ENCODE measurements around the gene GPRASP1.
A peak's percentile ranks its signal among the peaks of the same experiment; 100 is the strongest.
"Not testable (repeated sequence)": the region's sequence is repeated elsewhere in the genome, so short reads cannot be mapped to it uniquely, and the experiment has no call there.

The GPRASP1 gene

DNA sequence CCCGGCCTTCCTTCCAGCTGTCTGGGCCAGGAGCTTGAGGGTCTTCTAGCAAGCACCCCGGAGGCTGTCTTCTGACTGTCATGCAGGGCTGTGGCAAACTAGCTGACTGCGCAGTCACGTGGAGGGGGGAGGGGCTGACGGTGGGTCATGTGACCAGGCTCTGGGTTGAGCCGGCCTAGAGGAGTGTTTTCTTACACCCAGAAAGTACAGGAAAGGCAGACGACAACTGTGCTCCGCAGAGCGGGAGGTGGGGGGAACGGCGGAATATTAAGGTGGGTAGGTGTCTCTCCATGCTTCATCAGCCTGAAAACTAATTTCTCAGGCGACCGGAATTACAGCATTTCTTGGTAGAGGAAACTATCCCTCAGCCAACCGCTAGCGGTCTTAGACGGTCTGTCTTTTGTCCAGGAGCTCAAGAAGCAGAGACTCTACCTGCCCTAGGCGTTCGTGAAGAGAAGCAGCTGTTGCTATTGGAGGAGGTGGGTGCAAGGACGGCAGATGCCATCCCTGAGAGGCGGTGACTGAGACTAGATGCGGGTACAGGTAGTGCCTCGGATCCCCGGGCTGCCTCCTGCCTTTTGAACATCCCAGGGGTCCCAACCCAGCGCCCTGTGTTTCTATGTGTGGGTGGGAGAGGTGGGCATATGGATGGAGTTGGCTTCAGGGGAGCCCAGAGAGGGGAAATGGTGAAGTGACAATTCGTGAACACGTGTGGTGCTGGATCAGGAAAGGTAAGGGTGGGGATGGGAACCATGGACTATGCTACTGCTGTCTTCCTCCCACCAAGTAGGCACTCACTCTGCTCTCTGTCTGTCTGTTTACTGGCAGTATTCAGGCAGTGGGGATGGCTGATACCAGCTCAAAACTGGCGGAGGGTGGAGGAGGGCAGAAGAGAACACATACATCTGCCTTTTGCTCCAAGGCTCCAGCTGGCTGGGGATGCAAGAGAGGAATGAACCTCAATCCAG lies 8.8 kb downstream of the GPRASP1 start:
- TF ChIP-seq, protein P1, sequence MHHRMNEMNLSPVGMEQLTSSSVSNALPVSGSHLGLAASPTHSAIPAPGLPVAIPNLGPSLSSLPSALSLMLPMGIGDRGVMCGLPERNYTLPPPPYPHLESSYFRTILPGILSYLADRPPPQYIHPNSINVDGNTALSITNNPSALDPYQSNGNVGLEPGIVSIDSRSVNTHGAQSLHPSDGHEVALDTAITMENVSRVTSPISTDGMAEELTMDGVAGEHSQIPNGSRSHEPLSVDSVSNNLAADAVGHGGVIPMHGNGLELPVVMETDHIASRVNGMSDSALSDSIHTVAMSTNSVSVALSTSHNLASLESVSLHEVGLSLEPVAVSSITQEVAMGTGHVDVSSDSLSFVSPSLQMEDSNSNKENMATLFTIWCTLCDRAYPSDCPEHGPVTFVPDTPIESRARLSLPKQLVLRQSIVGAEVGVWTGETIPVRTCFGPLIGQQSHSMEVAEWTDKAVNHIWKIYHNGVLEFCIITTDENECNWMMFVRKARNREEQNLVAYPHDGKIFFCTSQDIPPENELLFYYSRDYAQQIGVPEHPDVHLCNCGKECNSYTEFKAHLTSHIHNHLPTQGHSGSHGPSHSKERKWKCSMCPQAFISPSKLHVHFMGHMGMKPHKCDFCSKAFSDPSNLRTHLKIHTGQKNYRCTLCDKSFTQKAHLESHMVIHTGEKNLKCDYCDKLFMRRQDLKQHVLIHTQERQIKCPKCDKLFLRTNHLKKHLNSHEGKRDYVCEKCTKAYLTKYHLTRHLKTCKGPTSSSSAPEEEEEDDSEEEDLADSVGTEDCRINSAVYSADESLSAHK (tag by site-specific recombination; IDR thresholded peaks at IDR 0.05): no peak
- TF ChIP-seq ZNF174 (tag by site-specific recombination; IDR thresholded peaks at IDR 0.05): no peak
- peak; percentile 26; the same call in 1 of the 2 replicates for TF ChIP-seq SP3 (tag by site-specific recombination; IDR thresholded peaks at IDR 0.05)
- peak; percentile 18; the same call in 1 of the 2 replicates for TF ChIP-seq ZBTB20 (tag by site-specific recombination; IDR thresholded peaks at IDR 0.05)
- peak; percentile 37; the same call in 1 of the 2 replicates for TF ChIP-seq TRIM28 (IDR thresholded peaks at IDR 0.05; ENCODE audit: borderline replicate concordance, low read length)
- TF ChIP-seq ZNF133 (tag by site-specific recombination; IDR thresholded peaks at IDR 0.05): no peak
- POLR2A ChIA-PET: interaction anchor here (0.5 to 0.7 kb wide), 2 partner anchors 61 to 442 kb away, joined by 3 read pairs; partner anchors contain the start of gene ARMCX5
- Histone ChIP-seq H3K9me3 (ENCODE audit: control insufficient read depth, insufficient read depth, low read depth, low read length) (no peaks in the 10 kb centered on the region; the same call in 1 of the 2 replicates), H3K4me1 (ENCODE audit: control insufficient read depth, insufficient read depth, low read length) (no peaks in the 10 kb centered on the region), H3K4me3 (ENCODE audit: low read depth, low read length) (peak overlapping the region; percentile 42), H3K27ac (ENCODE audit: extremely low read depth, low read depth, low read length) (no peak overlapping the region), H3K36me3 (ENCODE audit: control insufficient read depth in 2 of 2, insufficient read depth in 1 of 2, low read length in 2 of 2) (no peaks in the 10 kb centered on the region)
- CTCF ChIA-PET: interaction anchor here (1.4 kb wide), 1 partner anchor 10 kb away, joined by 3 read pairs; no protein-coding TSS in a partner anchor

DNA sequence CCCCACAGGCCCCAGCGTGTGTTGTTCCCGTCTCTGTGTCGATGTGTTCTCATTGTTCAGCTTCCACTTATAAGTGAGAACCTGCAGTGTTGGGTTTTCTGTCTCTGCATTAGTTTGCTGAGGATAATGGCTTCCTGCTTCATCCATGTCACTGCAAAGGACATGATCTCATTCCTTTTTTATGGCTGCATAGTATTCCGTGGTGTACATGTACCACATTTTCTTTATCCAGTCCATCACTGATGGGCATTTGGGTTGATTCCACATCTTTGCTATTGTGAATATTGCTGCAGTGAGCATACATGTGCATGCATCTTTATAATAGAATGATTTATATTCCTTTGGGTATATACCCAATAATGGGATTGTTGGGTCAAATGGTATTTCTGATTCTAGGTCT lies 12.5 kb downstream of the GPRASP1 start:
- H3K36me3 ChIP-seq (ENCODE audit: control insufficient read depth in 2 of 2, insufficient read depth in 1 of 2, low read length in 2 of 2); H3K4me1 ChIP-seq (ENCODE audit: control insufficient read depth, insufficient read depth, low read length); H3K9me3 ChIP-seq (ENCODE audit: control insufficient read depth, insufficient read depth, low read depth, low read length); H3K27ac ChIP-seq (ENCODE audit: extremely low read depth, low read depth, low read length); POLR2A ChIA-PET; H3K4me3 ChIP-seq (ENCODE audit: low read depth, low read length); CTCF ChIA-PET: not testable (repeated sequence)
- TF ChIP-seq ZNF146 (tag by site-specific recombination; IDR thresholded peaks at IDR 0.05): peak; percentile 77

DNA sequence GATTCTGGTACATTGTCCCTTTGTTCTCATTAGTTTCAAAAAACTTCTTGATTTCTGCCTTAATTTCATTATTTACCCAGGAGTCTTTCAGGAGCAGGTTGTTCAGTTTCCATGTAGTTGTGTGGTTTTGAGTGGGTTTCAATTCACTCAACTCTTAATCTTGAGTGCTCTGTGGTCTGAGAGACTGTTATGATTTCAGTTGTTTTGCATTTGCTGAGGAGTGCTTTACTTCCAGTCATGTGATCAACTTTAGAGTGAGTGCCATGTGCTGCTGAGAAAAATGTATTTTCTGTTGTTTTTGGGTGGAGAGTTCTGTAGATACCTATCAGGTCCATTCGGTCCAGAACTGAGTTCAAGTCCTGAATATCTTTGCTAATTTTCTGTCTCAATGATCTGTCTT lies 15.8 kb downstream of the GPRASP1 start:
- H3K36me3 ChIP-seq (ENCODE audit: control insufficient read depth in 2 of 2, insufficient read depth in 1 of 2, low read length in 2 of 2); POLR2A ChIA-PET; H3K9me3 ChIP-seq (ENCODE audit: control insufficient read depth, insufficient read depth, low read depth, low read length); H3K4me1 ChIP-seq (ENCODE audit: control insufficient read depth, insufficient read depth, low read length); H3K4me3 ChIP-seq (ENCODE audit: low read depth, low read length); CTCF ChIA-PET; H3K27ac ChIP-seq (ENCODE audit: extremely low read depth, low read depth, low read length): not testable (repeated sequence)

DNA sequence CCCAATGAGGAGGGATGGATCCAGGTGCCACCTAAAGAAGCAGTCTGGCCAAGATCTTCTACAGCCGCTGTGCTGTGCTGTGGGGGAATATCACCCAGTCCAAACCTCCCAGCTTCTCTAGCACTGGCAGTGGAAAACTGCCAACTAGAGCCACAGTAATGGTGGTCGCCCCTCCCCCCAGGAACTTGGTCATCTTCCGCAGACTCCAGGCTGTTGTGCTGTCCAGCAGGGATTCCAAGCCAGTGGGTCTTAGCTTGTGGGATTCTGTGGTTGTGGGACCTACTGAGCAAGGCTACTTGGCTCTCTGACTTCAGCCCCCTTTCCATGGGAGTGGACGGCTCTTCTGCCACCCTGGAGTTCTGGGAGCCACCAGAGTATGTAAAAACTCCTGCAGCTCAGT lies 18.2 kb downstream of the GPRASP1 start:
- no peak for TF ChIP-seq ZNF600 (tag by site-specific recombination; IDR thresholded peaks at IDR 0.05)
- TF ChIP-seq FEZF1 (tag by site-specific recombination; IDR thresholded peaks at IDR 0.05): no peak
- TF ChIP-seq ZNF48 (tag by site-specific recombination; IDR thresholded peaks at IDR 0.05): no peak
- no peak for TF ChIP-seq ZFHX2 (tag by site-specific recombination; conservative IDR thresholded peaks at IDR 0.05)
- no peak for TF ChIP-seq ZNF223 (tag by site-specific recombination; IDR thresholded peaks at IDR 0.05)
- no peak for TF ChIP-seq ZXDB (tag by site-specific recombination; IDR thresholded peaks at IDR 0.05)
- TF ChIP-seq ZNF530 (tag by site-specific recombination; IDR thresholded peaks at IDR 0.05; ENCODE audit: low read depth): no peak
- no peak for TF ChIP-seq ZNF146 (tag by site-specific recombination; IDR thresholded peaks at IDR 0.05)
- TF ChIP-seq ZNF785 (tag by site-specific recombination; IDR thresholded peaks at IDR 0.05): no peak
- no peak for TF ChIP-seq ZNF10 (tag by site-specific recombination; IDR thresholded peaks at IDR 0.05)
- TF ChIP-seq, protein P2, sequence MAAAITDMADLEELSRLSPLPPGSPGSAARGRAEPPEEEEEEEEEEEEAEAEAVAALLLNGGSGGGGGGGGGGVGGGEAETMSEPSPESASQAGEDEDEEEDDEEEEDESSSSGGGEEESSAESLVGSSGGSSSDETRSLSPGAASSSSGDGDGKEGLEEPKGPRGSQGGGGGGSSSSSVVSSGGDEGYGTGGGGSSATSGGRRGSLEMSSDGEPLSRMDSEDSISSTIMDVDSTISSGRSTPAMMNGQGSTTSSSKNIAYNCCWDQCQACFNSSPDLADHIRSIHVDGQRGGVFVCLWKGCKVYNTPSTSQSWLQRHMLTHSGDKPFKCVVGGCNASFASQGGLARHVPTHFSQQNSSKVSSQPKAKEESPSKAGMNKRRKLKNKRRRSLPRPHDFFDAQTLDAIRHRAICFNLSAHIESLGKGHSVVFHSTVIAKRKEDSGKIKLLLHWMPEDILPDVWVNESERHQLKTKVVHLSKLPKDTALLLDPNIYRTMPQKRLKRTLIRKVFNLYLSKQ (tag by site-specific recombination; IDR thresholded peaks at IDR 0.05; ENCODE audit: borderline replicate concordance): no peak
- TF ChIP-seq ZNF239 (tag by site-specific recombination; IDR thresholded peaks at IDR 0.05): no peak
- ChIA-PET CTCF (interaction anchor here (1.0 kb wide), 1 partner anchor 9 kb away, joined by 3 read pairs; no protein-coding TSS in a partner anchor), POLR2A (no interaction called here)
- no peak overlapping the region for H3K27ac ChIP-seq (ENCODE audit: extremely low read depth, low read depth, low read length)
- H3K4me1 ChIP-seq (ENCODE audit: control insufficient read depth, insufficient read depth, low read length): no peaks in the 10 kb centered on the region
- no peaks in the 10 kb centered on the region for H3K36me3 ChIP-seq (ENCODE audit: control insufficient read depth in 2 of 2, insufficient read depth in 1 of 2, low read length in 2 of 2)
- no peak overlapping the region for H3K4me3 ChIP-seq (ENCODE audit: low read depth, low read length)
- H3K9me3 ChIP-seq (ENCODE audit: control insufficient read depth, insufficient read depth, low read depth, low read length): no peaks in the 10 kb centered on the region

Data from HEK293 (cell line).